Parathyroid adenoma (tissue), 2 donors: ENCODE results near the gene ASTN2.

Source experiments
- H2AFZ ChIP-seq: fragments of 300-600 bp; sonication (generic); one replicate; pipeline ENCODE4 v1.7.0; 2017; ENCODE audit warnings: antibody characterized with exemption, mild to moderate bottlenecking
- H3K27ac ChIP-seq: fragments of 300-600 bp; sonication (generic); one replicate; pipeline ENCODE4 v1.7.0; 2017
- H3K27me3 ChIP-seq: fragments of 300-600 bp; sonication (generic); one replicate; pipeline ENCODE4 v1.7.0; 2017; ENCODE audit warnings: low read length; ENCODE audit not compliant: control insufficient read depth, insufficient read depth
- H3K36me3 ChIP-seq: fragments of 300-600 bp; sonication (generic); one replicate; pipeline ENCODE4 v1.7.0; 2017; ENCODE audit warnings: low read length; ENCODE audit not compliant: control insufficient read depth, insufficient read depth
- H3K4me1 ChIP-seq: fragments of 300-600 bp; sonication (generic); one replicate; pipeline ENCODE4 v1.7.0; 2017; ENCODE audit warnings: control low read depth
- H3K4me2 ChIP-seq: fragments of 300-600 bp; sonication (generic); one replicate; pipeline ENCODE4 v1.7.0; 2017; ENCODE audit warnings: low read length
- H3K4me3 ChIP-seq: fragments of 300-600 bp; sonication (generic); one replicate; pipeline ENCODE4 v1.7.0; 2017; ENCODE audit warnings: low read depth, low read length
- H3K79me2 ChIP-seq: fragments of 300-600 bp; sonication (generic); one replicate; pipeline ENCODE4 v1.7.0; 2017; ENCODE audit warnings: control low read depth
- H3K9ac ChIP-seq: fragments of 300-600 bp; sonication (generic); one replicate; pipeline ENCODE4 v1.7.0; 2017; ENCODE audit warnings: mild to moderate bottlenecking
- H3K9me3 ChIP-seq: fragments of 300-600 bp; sonication (generic); one replicate; pipeline ENCODE4 v1.7.0; 2017; ENCODE audit warnings: low read length; ENCODE audit not compliant: control insufficient read depth
- CTCF ChIP-seq: fragments of 300-600 bp; sonication (generic); IDR thresholded peaks from one replicate; pipeline ENCODE4 v1.7.0; 2017; ENCODE audit warnings: antibody characterized with exemption, mild to moderate bottlenecking
- donor health status: primary hyperparathyroidism.

Gene ASTN2

GRCh38 chr9:117409321-117409720, 5.5 kb downstream of the ASTN2 start:
- Histone ChIP-seq H3K27me3 (no peaks in the 10 kb centered on the region), H3K27ac (no peak overlapping the region)
- no peak for TF ChIP-seq CTCF

GRCh38 chr9:117407436-117408022, 7.3 kb downstream of the ASTN2 start:
- no peaks in the 10 kb centered on the region for H3K27me3 ChIP-seq
- H3K9me3 ChIP-seq: no peaks in the 10 kb centered on the region
- no peaks in the 10 kb centered on the region for H3K4me1 ChIP-seq
- no peaks in the 10 kb centered on the region for H3K36me3 ChIP-seq
- no peak overlapping the region for H3K4me3 ChIP-seq
- no peak overlapping the region for H3K4me2 ChIP-seq
- no peaks in the 10 kb centered on the region for H3K79me2 ChIP-seq
- H3K27ac ChIP-seq: no peak overlapping the region
- no peak overlapping the region for H2AFZ ChIP-seq
- H3K9ac ChIP-seq: no peak overlapping the region
- TF ChIP-seq CTCF: no peak

More at GRCh38 chr9:117409321-117409720, 5.5 kb downstream of the ASTN2 start:
- no peak overlapping the region for H3K4me2 ChIP-seq
- no peak overlapping the region for H3K9ac ChIP-seq
- no peak overlapping the region for H3K4me3 ChIP-seq
- H3K36me3 ChIP-seq: no peaks in the 10 kb centered on the region
- no peak overlapping the region for H2AFZ ChIP-seq
- no peaks in the 10 kb centered on the region for H3K9me3 ChIP-seq
- H3K79me2 ChIP-seq: no peaks in the 10 kb centered on the region
- no peaks in the 10 kb centered on the region for H3K4me1 ChIP-seq

- Histone ChIP-seq H3K27me3 (peaks cover 1% of the 10 kb centered on the region), H3K9ac (no peak overlapping the region), H3K4me3 (no peak overlapping the region), H3K79me2 (no peaks in the 10 kb centered on the region), H3K36me3 (no peaks in the 10 kb centered on the region), H3K4me1 (no peaks in the 10 kb centered on the region), H3K4me2 (no peak overlapping the region), H2AFZ (no peak overlapping the region), H3K9me3 (no peaks in the 10 kb centered on the region), H3K27ac (no peak overlapping the region)
- TF ChIP-seq CTCF: no peak
Measured at GRCh38 chr9:117405950-117406705, 8.7 kb downstream of the ASTN2 start.

GRCh38 chr9:117403848-117404247, 11.0 kb downstream of the ASTN2 start:
- Histone ChIP-seq H3K79me2 (no peaks in the 10 kb centered on the region), H3K4me2 (no peak overlapping the region), H3K36me3 (no peaks in the 10 kb centered on the region), H3K27ac (no peak overlapping the region), H3K4me1 (no peaks in the 10 kb centered on the region), H2AFZ (no peak overlapping the region), H3K27me3 (peaks cover 3% of the 10 kb centered on the region), H3K9ac (no peak overlapping the region), H3K4me3 (no peak overlapping the region), H3K9me3 (no peaks in the 10 kb centered on the region)
- TF ChIP-seq CTCF: no peak
